HG02840 (cell line): Measurements from ENCODE around the gene SIVA1.

Experiments
- ATAC-seq: cut with Tn5 transposase; IDR thresholded peaks from one replicate; pipeline ENCODE4 v1.9.1; 2021; ENCODE audit warnings: mild to moderate bottlenecking, moderate library complexity, moderate number of reproducible peaks; ENCODE audit not compliant: unreplicated experiment, low FRiP score

The SIVA1 gene

GRCh38 chr14:104768437-104769323, 15.7 kb downstream of the SIVA1 start:
- no peak for ATAC-seq

GRCh38 chr14:104769324-104770071, 16.6 kb downstream of the SIVA1 start:
- ATAC-seq = no peak

- ATAC-seq = no peak
Observed at GRCh38 chr14:104770072-104770579, 17.2 kb downstream of the SIVA1 start.

- no peak for ATAC-seq
Observed at GRCh38 chr14:104770851-104771272, 17.9 kb downstream of the SIVA1 start.

- no peak for ATAC-seq
Observed at GRCh38 chr14:104771374-104771773, 18.4 kb downstream of the SIVA1 start.

- no peak for ATAC-seq
Observed at GRCh38 chr14:104771918-104772706, 19.2 kb downstream of the SIVA1 start.

- ATAC-seq = no peak
Observed at GRCh38 chr14:104772707-104773504, 20.0 kb downstream of the SIVA1 start.

GRCh38 chr14:104773505-104774452, 20.8 kb downstream of the SIVA1 start:
- no peak for ATAC-seq

- no peak for ATAC-seq
Observed at GRCh38 chr14:104774453-104775072, 21.6 kb downstream of the SIVA1 start.

GRCh38 chr14:104775073-104775489, 22.1 kb downstream of the SIVA1 start:
- ATAC-seq = no peak

GRCh38 chr14:104776481-104776880, 23.5 kb downstream of the SIVA1 start:
- ATAC-seq = no peak

GRCh38 chr14:104776961-104777807, 24.2 kb downstream of the SIVA1 start:
- no peak for ATAC-seq

GRCh38 chr14:104777808-104778249, 24.9 kb downstream of the SIVA1 start:
- ATAC-seq = no peak

GRCh38 chr14:104778694-104779331, 25.9 kb downstream of the SIVA1 start:
- ATAC-seq = no peak

- ATAC-seq = no peak
Observed at GRCh38 chr14:104779776-104780512, 27.0 kb downstream of the SIVA1 start.

GRCh38 chr14:104780513-104781030, 27.6 kb downstream of the SIVA1 start:
- ATAC-seq = no peak
